Hippocampal formation (tissue), 2 donors: ENCODE data around the gene SUPT6H.

Experiments used
- DNase-seq, 2 donors: peaks; one replicate each; lab custom pipeline; 2025; lab: John Stamatoyannopoulos, UW

Gene SUPT6H

GRCh38 chr17:28661635-28662526 is at the start of gene SUPT6H, which contains the start of gene SDF2:
Gene SUPT6H (plus strand): TSS chr17:28662205. CDS start chr17:28673402, 11,197 bp downstream.
Gene SDF2 (minus strand): TSS chr17:28661906. CDS start chr17:28661876, 30 bp downstream.
- DNase-seq: peak; percentile 92 to 93

- DNase-seq: no peak
Observed at GRCh38 chr17:28612531-28612930, 49.5 kb upstream of the SUPT6H start.

- DNase-seq: no peak
Observed at GRCh38 chr17:28612936-28613872, 48.8 kb upstream of the SUPT6H start.

- peak; percentile 13 to 22 for DNase-seq
Observed at GRCh38 chr17:28613931-28614381, 48.0 kb upstream of the SUPT6H start, which contains the start of gene RSKR. Gene RSKR (minus strand): TSS chr17:28614185. CDS start chr17:28614161, 24 bp downstream.

GRCh38 chr17:28615260-28615940 is 46.6 kb upstream of the SUPT6H start:
- DNase-seq: no peak

- no peak for DNase-seq
Observed at GRCh38 chr17:28616281-28616680, 45.7 kb upstream of the SUPT6H start.

- DNase-seq: no peak
Observed at GRCh38 chr17:28618464-28618863, 43.5 kb upstream of the SUPT6H start.

- DNase-seq: no peak
Observed at GRCh38 chr17:28620010-28620409, 42.0 kb upstream of the SUPT6H start.

- no peak for DNase-seq
Observed at GRCh38 chr17:28622186-28622585, 39.8 kb upstream of the SUPT6H start.

GRCh38 chr17:28623696-28624095 is 38.3 kb upstream of the SUPT6H start:
- peak in 1 of 2 donors; percentile 19 for DNase-seq

- no peak for DNase-seq
Observed at GRCh38 chr17:28624148-28624547, 37.9 kb upstream of the SUPT6H start.

GRCh38 chr17:28626818-28627217 is 35.2 kb upstream of the SUPT6H start:
- DNase-seq: no peak

GRCh38 chr17:28634206-28634865 is 27.7 kb upstream of the SUPT6H start:
- no peak for DNase-seq

GRCh38 chr17:28635506-28635905 is 26.5 kb upstream of the SUPT6H start:
- no peak for DNase-seq

GRCh38 chr17:28641579-28641978 is 20.4 kb upstream of the SUPT6H start:
- no peak for DNase-seq

GRCh38 chr17:28643983-28644786 is 17.8 kb upstream of the SUPT6H start:
- peak in 1 of 2 donors; percentile 8 for DNase-seq

- peak; percentile 92 to 95 for DNase-seq
Observed at GRCh38 chr17:28644787-28645575, 17.0 kb upstream of the SUPT6H start, which contains the start of gene BLTP2. Gene BLTP2 (minus strand): TSS chr17:28645158. CDS start chr17:28645056, 102 bp downstream.

GRCh38 chr17:28645576-28645939 is 16.4 kb upstream of the SUPT6H start:
- no peak for DNase-seq

- no peak for DNase-seq
Observed at GRCh38 chr17:28646039-28646754, 15.8 kb upstream of the SUPT6H start.
